ENCODE results near the gene PGAP6. TPM values are rescaled to one million over a fixed set of nuclear protein-coding genes. Genes with fewer than 3 reads are reported as not detected.
"Not testable (repeated sequence)": the region's sequence is repeated elsewhere in the genome, so short reads cannot be mapped to it uniquely, and the experiment has no call there.

The PGAP6 gene
- total RNA-seq, 1 donor: 52.2 TPM

- H3K4me3 ChIP-seq (ENCODE audit: low read depth, low read length): peak within 1 kb of the TSS; percentile 78
- TF ChIP-seq CTCF (IDR thresholded peaks at IDR 0.05; ENCODE audit: insufficient read depth, low read depth, low read length): no peak
- peak; percentile 81 for DNase-seq (ENCODE audit: low read depth)
These were observed 43.4 kb upstream of the PGAP6 start, which contains the start of gene RAB11FIP3 for GRCh38 chr16:425082-425718. Gene RAB11FIP3, plus strand, starts transcription at chr16:425649. Its CDS starts 358 bp downstream, at chr16:426007.

DNA sequence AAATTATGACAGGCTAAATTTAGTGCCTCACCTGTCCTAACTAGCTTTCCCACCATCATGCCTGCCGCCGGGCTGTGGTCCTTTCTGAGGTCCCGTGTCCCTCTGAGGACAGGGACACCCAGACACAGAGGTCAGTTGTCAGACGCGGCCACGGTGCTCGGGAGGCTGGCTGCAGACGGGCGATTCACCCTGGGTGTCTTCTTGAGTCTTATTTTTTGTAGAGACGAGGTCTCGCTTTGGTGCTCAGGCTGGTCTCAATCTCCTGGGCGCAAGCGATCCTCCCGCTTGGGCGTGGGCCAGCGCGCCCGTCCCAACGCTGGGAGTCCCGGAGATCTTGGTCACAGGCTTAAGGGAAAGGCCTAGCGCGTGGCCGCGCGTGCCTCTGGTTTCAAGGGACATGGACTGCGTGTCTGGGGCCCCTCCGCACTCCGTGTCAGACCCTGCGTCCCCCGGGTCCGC, 42.9 kb upstream of the PGAP6 start:
- DNase-seq (ENCODE audit: low read depth): no peak
- TF ChIP-seq CTCF (IDR thresholded peaks at IDR 0.05; ENCODE audit: insufficient read depth, low read depth, low read length): no peak
- peak overlapping the region; percentile 78 for H3K4me3 ChIP-seq (ENCODE audit: low read depth, low read length)

DNA sequence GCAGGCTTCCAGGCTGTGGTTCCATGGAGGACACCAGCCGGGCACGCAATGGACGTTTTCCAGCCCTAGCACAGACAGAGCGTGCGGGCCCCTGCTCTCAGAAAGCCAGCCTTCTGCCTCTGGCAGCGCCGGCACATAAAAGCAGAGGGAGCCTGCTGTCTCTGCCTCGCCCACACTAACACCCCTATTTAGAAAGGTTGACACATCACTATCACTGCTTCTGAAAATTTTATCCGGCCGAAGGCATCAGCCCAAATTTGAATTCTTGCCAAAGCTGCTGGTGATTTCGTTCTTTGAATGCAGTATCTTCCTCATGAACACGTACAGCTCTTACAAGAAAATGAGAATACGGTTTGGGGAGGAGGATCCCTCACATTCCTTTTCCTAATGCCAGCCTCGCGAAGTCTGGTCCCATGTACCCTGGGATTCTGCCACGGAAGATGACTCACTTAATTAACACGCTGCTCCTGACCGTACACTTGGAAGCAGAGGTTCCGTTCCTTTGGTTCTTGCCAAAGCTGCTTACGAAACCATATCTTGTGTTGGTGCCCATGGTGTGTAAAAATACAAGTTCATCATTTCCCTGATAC, 42.4 kb upstream of the PGAP6 start:
- TF ChIP-seq CTCF (IDR thresholded peaks at IDR 0.05; ENCODE audit: insufficient read depth, low read depth, low read length): no peak
- peak; percentile 98 for DNase-seq (ENCODE audit: low read depth)
- H3K4me3 ChIP-seq (ENCODE audit: low read depth, low read length): peak overlapping the region; percentile 78

GRCh38 chr16:422179-422578, 40.4 kb upstream of the PGAP6 start:
- DNase-seq (ENCODE audit: low read depth); H3K4me3 ChIP-seq (ENCODE audit: low read depth, low read length): not testable (repeated sequence)

- not testable (repeated sequence) for DNase-seq (ENCODE audit: low read depth); H3K4me3 ChIP-seq (ENCODE audit: low read depth, low read length)
These were observed 33.4 kb upstream of the PGAP6 start for GRCh38 chr16:415170-415498.

DNA sequence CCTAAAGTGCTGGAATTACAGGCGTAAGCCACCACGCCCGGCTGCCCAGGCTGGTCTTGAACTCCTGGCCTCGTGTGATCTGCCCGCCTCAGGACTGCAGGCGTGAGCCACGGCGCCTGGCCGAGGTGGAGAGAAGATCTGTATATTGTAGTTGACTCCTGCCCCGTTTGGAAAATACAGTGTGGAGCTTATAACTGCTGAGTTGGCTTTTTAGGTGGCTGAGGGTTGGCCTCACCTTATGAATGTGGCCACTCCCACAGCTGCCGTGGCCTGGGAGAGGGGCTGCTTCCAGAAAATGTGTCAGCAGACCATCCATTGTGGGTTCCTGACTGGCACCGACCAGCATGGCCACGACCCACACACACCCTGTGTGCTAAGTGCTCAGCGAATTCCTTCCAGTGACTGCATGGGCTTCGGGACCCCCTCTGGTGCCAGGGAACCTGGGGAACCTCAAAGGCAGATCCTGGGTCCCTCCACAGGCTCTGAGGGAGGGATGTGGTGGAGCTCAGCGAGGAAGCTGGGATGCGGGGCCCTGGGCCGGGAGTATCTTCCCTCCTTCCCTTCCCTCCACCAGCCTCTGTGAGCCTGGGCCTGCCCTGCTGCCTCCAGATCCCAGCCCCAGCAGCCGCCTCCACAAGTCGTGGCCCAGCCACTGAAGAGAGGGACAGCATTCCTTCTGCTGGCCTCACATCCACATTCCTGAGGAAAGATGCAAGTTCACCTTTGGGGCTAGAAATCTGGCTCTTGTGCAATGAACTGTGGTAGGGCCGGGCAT, 32.8 kb upstream of the PGAP6 start:
- no peak for TF ChIP-seq CTCF (IDR thresholded peaks at IDR 0.05; ENCODE audit: insufficient read depth, low read depth, low read length)
- H3K4me3 ChIP-seq (ENCODE audit: low read depth, low read length): no peak overlapping the region
- no peak for DNase-seq (ENCODE audit: low read depth)

- no peak for DNase-seq (ENCODE audit: low read depth)
- no peak overlapping the region for H3K4me3 ChIP-seq (ENCODE audit: low read depth, low read length)
- TF ChIP-seq CTCF (IDR thresholded peaks at IDR 0.05; ENCODE audit: insufficient read depth, low read depth, low read length): no peak
These were observed 29.9 kb upstream of the PGAP6 start for GRCh38 chr16:411576-412265.
